SK-N-MC (cell line): Measurements from ENCODE around the gene ITSN1.

Experiments used
- EZH2 ChIP-seq: fragments of 200-600 bp; sonication (generic); IDR thresholded peaks from one replicate; pipeline ENCODE4 v1.6.1; 2017; ENCODE audit warnings: antibody characterized with exemption
- FOXP2 ChIP-seq: optimal IDR thresholded peaks from 2 replicates; pipeline ENCODE3; 2011; ENCODE audit warnings: mild to moderate bottlenecking, moderate library complexity; ENCODE audit not compliant: insufficient read depth; ENCODE audit errors: extremely low read length, control extremely low read depth
- POLR2AphosphoS5 ChIP-seq: IDR thresholded peaks from 2 replicates; pipeline ENCODE4 v1.6.1; 2012; ENCODE audit warnings: mild to moderate bottlenecking, low read depth, low read length, borderline replicate concordance

DNA sequence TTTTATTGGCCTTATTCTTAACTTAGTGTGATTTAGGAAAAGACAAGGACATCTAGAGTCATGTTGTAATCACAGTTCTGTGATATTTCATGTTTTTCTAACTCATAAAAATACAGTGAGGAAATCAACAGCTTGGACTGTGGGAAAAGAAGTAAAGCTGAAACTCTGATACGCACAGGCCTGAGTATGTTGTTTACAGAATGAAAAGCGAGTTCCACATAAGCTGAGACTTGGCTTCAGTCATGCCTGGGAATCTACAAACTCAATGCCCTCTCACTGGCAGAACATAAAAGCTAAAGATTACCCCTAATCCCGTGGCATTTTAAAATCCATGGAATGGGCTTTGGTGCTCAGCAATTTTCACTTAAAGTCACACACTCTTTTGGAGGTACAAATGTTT, 296.9 kb downstream of the ITSN1 start:
- TF ChIP-seq EZH2, result no peak
- TF ChIP-seq FOXP2, result no peak
- no peak for TF ChIP-seq POLR2AphosphoS5
